ENCODE measurements around the gene MDM4. TPM values are rescaled to one million over a fixed set of nuclear protein-coding genes. Genes with fewer than 3 reads are reported as not detected.
"Not testable (repeated sequence)": the region's sequence is repeated elsewhere in the genome, so short reads cannot be mapped to it uniquely, and the experiment has no call there.

MDM4 gene
- total and polyA plus RNA-seq, 2 donors (not counting 1 experiment from before 2014, with no cell fraction given) = 46.6 to 374 TPM

GRCh38 chr1:204486513-204487255, 29.5 kb upstream of the MDM4 start:
- peaks cover 0 to 33% of the 10 kb centered on the region in 2 experiments for H3K36me3 ChIP-seq (replicated peaks in 1 of 2; ENCODE audit: control extremely low read depth in 1 of 2, control insufficient read depth in 1 of 2, extremely low read depth in 1 of 2, insufficient read depth in 2 of 2, low read length in 1 of 2)
- H4K20me1 ChIP-seq (ENCODE audit: control insufficient read depth, insufficient read depth, low read length, poor library complexity, severe bottlenecking) = peaks cover 19% of the 10 kb centered on the region
- POLR2A ChIA-PET; H3K4me3 Mint-ChIP-seq; H3K27me3 Mint-ChIP-seq; ATAC-seq (ENCODE audit: low read depth); intact Hi-C loops (cut with micrococcal nuclease); H3K4me2 ChIP-seq (replicated peaks; ENCODE audit: low read depth, low read length, poor library complexity, severe bottlenecking); H3K27ac Mint-ChIP-seq; DNase-seq; H3K27me3 ChIP-seq (replicated peaks in 1 of 4; ENCODE audit: control extremely low read depth in 1 of 4, control insufficient read depth in 3 of 4, insufficient read depth in 4 of 4, low read length in 3 of 4); H3K9me3 ChIP-seq (ENCODE audit: control extremely low read depth in 1 of 3, control insufficient read depth in 2 of 3, insufficient read depth in 1 of 3, low read length in 2 of 3); H3K4me3 ChIP-seq (ENCODE audit: control extremely low read depth in 1 of 5, extremely low read depth in 1 of 5, insufficient read depth in 1 of 5, low read depth in 2 of 5, low read length in 4 of 5); H2AFZ ChIP-seq (ENCODE audit: insufficient read depth, low read depth, low read length, poor library complexity, severe bottlenecking); H3K9me3 Mint-ChIP-seq (ENCODE audit: insufficient read depth); H3K9ac ChIP-seq (ENCODE audit: low read length): not testable (repeated sequence)
- peak overlapping the region in 1 of 2 donors; percentile 60 for H3K27ac ChIP-seq (ENCODE audit: low read length in 2 of 2)
- CTCF ChIA-PET = interaction anchor here (1.2 to 18.4 kb wide), 4 partner anchors 13 to 40 kb away, joined by 3 to 374 read pairs (median 6); partner anchors contain the start of gene PIK3C2B
- peaks cover 75% of the 10 kb centered on the region for H3K4me1 Mint-ChIP-seq
- H3K79me2 ChIP-seq (ENCODE audit: control insufficient read depth, insufficient read depth, low read length) = peaks cover 100% of the 10 kb centered on the region
- peaks cover 75 to 76% of the 10 kb centered on the region in 2 donors for H3K4me1 ChIP-seq (ENCODE audit: control insufficient read depth in 2 of 2, insufficient read depth in 2 of 2, low read length in 2 of 2)
- 73% methylated on average over 6 of the region's 9 CpGs for WGBS (ENCODE audit: insufficient coverage)

- H3K4me2 ChIP-seq (replicated peaks; ENCODE audit: low read depth, low read length, poor library complexity, severe bottlenecking) = no peak overlapping the region
- Mint-ChIP-seq H3K4me3 (no peak overlapping the region), H3K27me3 (no peaks in the 10 kb centered on the region), H3K9me3 (ENCODE audit: insufficient read depth) (no peaks in the 10 kb centered on the region), H3K27ac (peak overlapping the region; percentile 71), H3K4me1 (peaks cover 75% of the 10 kb centered on the region)
- H4K20me1 ChIP-seq (ENCODE audit: control insufficient read depth, insufficient read depth, low read length, poor library complexity, severe bottlenecking) = peaks cover 25% of the 10 kb centered on the region
- H3K9me3 ChIP-seq (ENCODE audit: control extremely low read depth in 1 of 3, control insufficient read depth in 2 of 3, insufficient read depth in 1 of 3, low read length in 2 of 3) = no peaks in the 10 kb centered on the region
- H3K4me3 ChIP-seq (ENCODE audit: control extremely low read depth in 1 of 5, extremely low read depth in 1 of 5, insufficient read depth in 1 of 5, low read depth in 2 of 5, low read length in 4 of 5) = no peak overlapping the region
- ChIA-PET POLR2A (no interaction called here), CTCF (interaction anchor here (1.0 to 18.4 kb wide), 3 partner anchors 9 to 40 kb away, joined by 4 to 374 read pairs (median 5); partner anchors contain the start of gene PIK3C2B)
- H2AFZ ChIP-seq (ENCODE audit: insufficient read depth, low read depth, low read length, poor library complexity, severe bottlenecking) = no peak overlapping the region
- H3K36me3 ChIP-seq (replicated peaks in 1 of 2; ENCODE audit: control extremely low read depth in 1 of 2, control insufficient read depth in 1 of 2, extremely low read depth in 1 of 2, insufficient read depth in 2 of 2, low read length in 1 of 2) = peaks cover 0 to 33% of the 10 kb centered on the region in 2 experiments
- H3K9ac ChIP-seq (ENCODE audit: low read length) = no peak overlapping the region
- intact Hi-C loops (cut with micrococcal nuclease) = no loop called here
- no peak for DNase-seq
- no peaks in the 10 kb centered on the region for H3K27me3 ChIP-seq (replicated peaks in 1 of 4; ENCODE audit: control extremely low read depth in 1 of 4, control insufficient read depth in 3 of 4, insufficient read depth in 4 of 4, low read length in 3 of 4)
- peaks cover 100% of the 10 kb centered on the region for H3K79me2 ChIP-seq (ENCODE audit: control insufficient read depth, insufficient read depth, low read length)
- peaks cover 75 to 76% of the 10 kb centered on the region in 2 donors for H3K4me1 ChIP-seq (ENCODE audit: control insufficient read depth in 2 of 2, insufficient read depth in 2 of 2, low read length in 2 of 2)
- no peak for ATAC-seq (ENCODE audit: low read depth)
- TF ChIP-seq EZH2 (IDR thresholded peaks at IDR 0.05; ENCODE audit: borderline replicate concordance, insufficient read depth, low read depth, low read length, poor library complexity, severe bottlenecking) = no peak
- no peak for TF ChIP-seq CTCF (IDR thresholded peaks at IDR 0.05)
- H3K27ac ChIP-seq (ENCODE audit: low read length in 2 of 2) = peak overlapping the region in 1 of 2 donors; percentile 60
- 100% methylated on average over 2 of the region's 5 CpGs for WGBS (ENCODE audit: insufficient coverage)
Measured at GRCh38 chr1:204487256-204487615, 29.0 kb upstream of the MDM4 start.
